Endothelial cell of umbilical vein (primary cell): ENCODE measurements around the gene ZC3H12A. TPM values are rescaled to one million over a fixed set of nuclear protein-coding genes. Genes with fewer than 3 reads are reported as not detected.

Source experiments
- BruUV-seq: library from RNA; stranded (reverse); fragments of 400-500 nt; replicated peaks from 2 replicates; lab custom pipeline; 2021; lab: Mats Ljungman, UMichigan
- CTCF ChIA-PET: fragments of 300-600, 350-600 bp; sonication (Branson Sonifier 250); formaldehyde crosslinking; loops from one replicate; lab custom pipeline; 2021; ENCODE audit warnings: antibody characterized with exemption, inconsistent platforms; lab: Charles Lee
- POLR2A ChIA-PET: fragments of 300-600, 350-600 bp; sonication (Branson Sonifier 250); formaldehyde crosslinking; loops from one replicate; lab custom pipeline; 2021; ENCODE audit warnings: antibody characterized with exemption, inconsistent platforms; lab: Charles Lee
- DNase-seq: peaks from one replicate; pipeline ENCODE4 v3.0.0-alpha.2; 2011; ENCODE audit warnings: low read depth, low spot score
- FAIRE-seq: peaks from 2 replicates; lab custom pipeline; 2011; peaks lifted over from hg19 to GRCh38; lab: Jason Lieb, UNC
- H2AFZ ChIP-seq: 2 replicates; pipeline ENCODE4 v1.6.0; 2012; ENCODE audit warnings: low read depth, low read length, control low read depth, inconsistent platforms
- H3K27ac ChIP-seq: 2 replicates; pipeline ENCODE4 v1.5.1; 2011; ENCODE audit warnings: low read depth, mild to moderate bottlenecking, control low read depth, low read length, moderate library complexity; ENCODE audit not compliant: insufficient read depth
- H3K27me3 ChIP-seq, 2 experiments: 2 replicates each; pipeline versions ENCODE4 v1.6.0 to v1.6.1; 2011; ENCODE audit warnings: low read length in 2 of 2, mixed read lengths in 1 of 2; ENCODE audit not compliant: control insufficient read depth in 2 of 2, insufficient read depth in 2 of 2
- H3K36me3 ChIP-seq, 2 experiments: 2 replicates in 1 of 2; 3 replicates in 1 of 2; pipeline ENCODE4 v1.5.1; 2011; ENCODE audit warnings: low read length in 2 of 2, mild to moderate bottlenecking in 1 of 2, moderate library complexity in 1 of 2; ENCODE audit not compliant: control insufficient read depth in 2 of 2, insufficient read depth in 2 of 2; ENCODE audit errors: extremely low read depth in 1 of 2
- H3K4me1 ChIP-seq: 3 replicates; pipeline ENCODE4 v1.5.1; 2011; ENCODE audit warnings: mild to moderate bottlenecking, low read length; ENCODE audit not compliant: control insufficient read depth, insufficient read depth; ENCODE audit errors: extremely low read depth
- H3K4me2 ChIP-seq: 2 replicates; pipeline ENCODE4 v1.6.1; 2011; ENCODE audit warnings: low read length, control low read depth, mixed read lengths; ENCODE audit not compliant: insufficient read depth
- H3K4me3 ChIP-seq, 3 experiments: fragments of 200-600 bp in 1 of 3; sonication (generic), shearing (Covaris generic) in 1 of 3; replicated peaks in 1 of 3; 2 replicates each; pipeline ENCODE4 v1.5.1; 2011 to 2016; ENCODE audit warnings: control low read depth in 3 of 3, low read length in 3 of 3, mild to moderate bottlenecking in 2 of 3, inconsistent platforms in 1 of 3, low read depth in 1 of 3, moderate library complexity in 1 of 3; ENCODE audit not compliant: insufficient read depth in 1 of 3
- H3K79me2 ChIP-seq: 2 replicates; pipeline ENCODE4 v1.6.0; 2012; ENCODE audit warnings: low read length, inconsistent platforms; ENCODE audit not compliant: control insufficient read depth, insufficient read depth
- H3K9ac ChIP-seq: replicated peaks from 2 replicates; pipeline ENCODE3; 2011; ENCODE audit warnings: low read length, control low read depth; ENCODE audit not compliant: insufficient read depth; ENCODE audit errors: extremely low read depth
- H3K9me1 ChIP-seq: replicated peaks from 3 replicates; pipeline ENCODE4 v1.6.0; 2011; ENCODE audit warnings: mild to moderate bottlenecking, low read length; ENCODE audit not compliant: control insufficient read depth, insufficient read depth; ENCODE audit errors: extremely low read depth
- H3K9me3 ChIP-seq: replicated peaks from 2 replicates; pipeline ENCODE4 v1.5.1; 2012; ENCODE audit warnings: low read length, inconsistent platforms; ENCODE audit not compliant: control insufficient read depth, insufficient read depth
- H4K20me1 ChIP-seq: replicated peaks from 2 replicates; pipeline ENCODE3; 2011; ENCODE audit warnings: mild to moderate bottlenecking, low read length; ENCODE audit not compliant: control insufficient read depth, insufficient read depth; ENCODE audit errors: extremely low read depth
- FOS ChIP-seq: IDR thresholded peaks from 2 replicates; pipeline ENCODE4 v1.6.1; 2011; ENCODE audit warnings: mild to moderate bottlenecking, low read length, moderate library complexity, borderline replicate concordance; ENCODE audit not compliant: insufficient read depth
- GATA2 ChIP-seq: IDR thresholded peaks from 2 replicates; pipeline ENCODE4 v1.7.0; 2011; ENCODE audit warnings: low read depth, mild to moderate bottlenecking, moderate library complexity, mixed read lengths, low read length; ENCODE audit not compliant: insufficient read length, insufficient read depth
- JUN ChIP-seq: IDR thresholded peaks from 2 replicates; pipeline ENCODE4 v1.6.1; 2011; ENCODE audit warnings: borderline replicate concordance, low read depth; ENCODE audit not compliant: insufficient read length, insufficient read depth
- MYC ChIP-seq: IDR thresholded peaks from one replicate; pipeline ENCODE4 v1.6.1; 2011; ENCODE audit warnings: mild to moderate bottlenecking, low read depth, low read length
- POLR2A ChIP-seq: IDR thresholded peaks from 2 replicates; pipeline ENCODE4 v1.6.1; 2012; ENCODE audit warnings: low read depth, mild to moderate bottlenecking, control low read depth, low read length
- POLR2AphosphoS5 ChIP-seq: IDR thresholded peaks from 2 replicates; pipeline ENCODE4 v1.6.1; 2012; ENCODE audit warnings: low read depth, mild to moderate bottlenecking, control low read depth, low read length, moderate library complexity; ENCODE audit not compliant: insufficient read depth
- dilution Hi-C: fragments of 300-500 bp; cut with MboI; formaldehyde crosslinking; loops from one replicate; pipeline ENCODE4 v1.15.0; 2019; ENCODE audit warnings: low sequenced_read_pairs; ENCODE audit not compliant: extremely low pct_ligation_motif_present
- intact Hi-C: fragments of 100-400 bp; cut with micrococcal nuclease; formaldehyde crosslinking; loops from one replicate; pipeline ENCODE4 v1.10.0; 2022
- polyA plus RNA-seq, 4 experiments: library from polyadenylated mRNA; depleted of rRNA in 3 of 4; stranded (reverse) in 3 of 4; unstranded in 1 of 4; fragments of >200 nt; gene quantifications; 2 replicates each; pipeline versions ENCODE4 v1.2.1 to v1.2.3, GENCODE V29; 2011 to 2012; ENCODE audit warnings: missing spikeins in 1 of 4
- total RNA-seq: library from RNA; stranded (reverse); gene quantifications from 2 replicates; pipeline ENCODE4 v1.2.3, GENCODE V29; 2021
- TF ChIP-seq, protein P1 (sequence below): IDR thresholded peaks from 2 replicates; pipeline ENCODE4 v1.6.1; 2011; ENCODE audit not compliant: insufficient read depth, insufficient read length
- TF ChIP-seq, protein P2 (sequence below), 2 donors: IDR thresholded peaks; 1 replicate in 1 of 2; 2 replicates in 1 of 2; pipeline ENCODE4 v1.5.1; 2011; ENCODE audit warnings: low read length in 2 of 2, mild to moderate bottlenecking in 2 of 2, moderate library complexity in 2 of 2, control low read depth in 1 of 2, inconsistent platforms in 1 of 2, low read depth in 1 of 2; ENCODE audit not compliant: insufficient read depth in 1 of 2; ENCODE audit errors: extremely low read depth in 1 of 2

The ZC3H12A gene
- total and polyA plus RNA-seq, 2 donors (not counting 3 experiments of a cell fraction or from before 2014, with no cell fraction given): 6.3 to 9.4 TPM

DNA sequence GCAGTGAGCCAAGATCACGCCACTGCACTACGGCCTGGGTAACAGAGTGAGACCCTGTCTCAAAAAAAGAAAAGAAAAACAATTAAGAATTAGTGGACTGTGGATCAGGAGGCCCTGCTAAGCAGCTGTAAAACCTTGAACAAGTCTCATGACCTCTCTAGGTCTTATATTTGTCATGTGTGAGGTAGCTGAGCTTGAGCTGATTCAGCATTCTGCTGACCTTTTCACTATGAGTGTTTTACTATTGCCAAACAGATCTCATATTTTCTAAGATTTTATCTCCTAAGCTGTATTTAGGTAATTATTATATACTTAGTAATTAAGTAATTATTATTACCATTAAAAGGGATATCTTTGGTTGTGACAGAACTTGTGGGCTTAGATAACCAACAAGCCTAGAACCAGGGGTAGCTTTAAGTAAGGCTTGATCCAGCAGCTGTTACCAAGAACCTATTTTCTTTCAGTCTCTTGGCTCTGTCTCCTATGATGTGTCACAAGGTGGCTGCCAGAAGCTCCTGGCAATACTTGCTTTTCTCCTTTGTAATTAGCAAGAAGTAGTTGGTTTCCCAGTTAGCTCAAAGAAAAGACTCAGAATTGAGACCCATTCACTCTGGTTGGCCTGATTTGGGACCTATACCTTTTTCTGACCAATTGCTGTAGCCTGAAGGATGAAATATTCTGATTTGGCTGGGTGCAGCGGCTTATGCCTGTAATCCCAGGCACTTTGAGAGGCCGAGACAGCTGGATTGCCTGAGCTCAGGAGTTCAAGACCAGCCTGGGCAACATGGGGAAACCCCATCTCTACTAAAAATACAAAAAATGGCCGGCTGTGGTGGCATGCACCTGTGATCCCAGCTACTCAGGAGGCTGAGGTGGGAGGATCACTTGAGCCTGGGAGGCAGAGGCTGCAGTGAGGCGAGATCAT, 8.5 kb upstream of the ZC3H12A start:
- DNase-seq (no peak), FAIRE-seq (no peak)
- ChIA-PET CTCF (interaction anchor here (1.0 to 2.7 kb wide), 4 partner anchors 10 to 22 kb away, joined by 3 to 28 read pairs (median 8); no protein-coding TSS in a partner anchor), POLR2A (no interaction called here)
- Histone ChIP-seq H3K27me3 (no peaks in the 10 kb centered on the region), H4K20me1 (no peaks in the 10 kb centered on the region), H3K9me1 (no peaks in the 10 kb centered on the region), H3K4me2 (no peak overlapping the region), H2AFZ (no peak overlapping the region), H3K4me1 (no peaks in the 10 kb centered on the region), H3K4me3 (no peak overlapping the region), H3K9me3 (no peaks in the 10 kb centered on the region), H3K79me2 (no peaks in the 10 kb centered on the region), H3K27ac (no peak overlapping the region), H3K36me3 (no peaks in the 10 kb centered on the region), H3K9ac (no peak overlapping the region)
- BruUV-seq: no TSS peak
- dilution Hi-C loops: no loop called here
- TF ChIP-seq FOS (no peak), POLR2AphosphoS5 (no peak), JUN (no peak), GATA2 (no peak), POLR2A (no peak), MYC (no peak)
- TF ChIP-seq, protein P1, sequence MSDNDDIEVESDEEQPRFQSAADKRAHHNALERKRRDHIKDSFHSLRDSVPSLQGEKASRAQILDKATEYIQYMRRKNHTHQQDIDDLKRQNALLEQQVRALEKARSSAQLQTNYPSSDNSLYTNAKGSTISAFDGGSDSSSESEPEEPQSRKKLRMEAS: no peak
- TF ChIP-seq, protein P2, sequence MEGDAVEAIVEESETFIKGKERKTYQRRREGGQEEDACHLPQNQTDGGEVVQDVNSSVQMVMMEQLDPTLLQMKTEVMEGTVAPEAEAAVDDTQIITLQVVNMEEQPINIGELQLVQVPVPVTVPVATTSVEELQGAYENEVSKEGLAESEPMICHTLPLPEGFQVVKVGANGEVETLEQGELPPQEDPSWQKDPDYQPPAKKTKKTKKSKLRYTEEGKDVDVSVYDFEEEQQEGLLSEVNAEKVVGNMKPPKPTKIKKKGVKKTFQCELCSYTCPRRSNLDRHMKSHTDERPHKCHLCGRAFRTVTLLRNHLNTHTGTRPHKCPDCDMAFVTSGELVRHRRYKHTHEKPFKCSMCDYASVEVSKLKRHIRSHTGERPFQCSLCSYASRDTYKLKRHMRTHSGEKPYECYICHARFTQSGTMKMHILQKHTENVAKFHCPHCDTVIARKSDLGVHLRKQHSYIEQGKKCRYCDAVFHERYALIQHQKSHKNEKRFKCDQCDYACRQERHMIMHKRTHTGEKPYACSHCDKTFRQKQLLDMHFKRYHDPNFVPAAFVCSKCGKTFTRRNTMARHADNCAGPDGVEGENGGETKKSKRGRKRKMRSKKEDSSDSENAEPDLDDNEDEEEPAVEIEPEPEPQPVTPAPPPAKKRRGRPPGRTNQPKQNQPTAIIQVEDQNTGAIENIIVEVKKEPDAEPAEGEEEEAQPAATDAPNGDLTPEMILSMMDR (IDR thresholded peaks at IDR 0.05; ENCODE audit: extremely low read depth in 1 of 2, insufficient read depth in 1 of 2, low read depth in 1 of 2, low read length in 2 of 2): no peak
- intact Hi-C loops: no loop called here
